Progenitor cell of endocrine pancreas (in vitro differentiated cells): Measurements from ENCODE around the gene SIRT7. TPM values are rescaled to one million over a fixed set of nuclear protein-coding genes. Genes with fewer than 3 reads are reported as not detected.
A peak's percentile ranks its signal among the peaks of the same experiment; 100 is the strongest.

Source experiments
- DNase-seq: peaks from one replicate; pipeline ENCODE4 v3.0.0; 2021; ENCODE audit warnings: low spot score; ENCODE audit not compliant: unreplicated experiment
- H3K27ac Mint-ChIP-seq: 2 replicates; pipeline ENCODE4 v1.8.0; 2021; ENCODE audit warnings: mild to moderate bottlenecking, moderate library complexity, mixed read lengths
- H3K27me3 Mint-ChIP-seq: 2 replicates; pipeline ENCODE4 v1.8.0; 2021; ENCODE audit warnings: mixed read lengths
- H3K36me3 Mint-ChIP-seq: 2 replicates; pipeline ENCODE4 v1.8.0; 2022; ENCODE audit warnings: mixed read lengths; ENCODE audit not compliant: insufficient read depth
- H3K4me1 Mint-ChIP-seq: 2 replicates; pipeline ENCODE4 v1.8.0; 2021; ENCODE audit warnings: low read depth, mixed read lengths
- H3K4me3 Mint-ChIP-seq: 2 replicates; pipeline ENCODE4 v1.8.0; 2021; ENCODE audit warnings: low read depth, mild to moderate bottlenecking, moderate library complexity, mixed read lengths
- H3K9me3 Mint-ChIP-seq: 2 replicates; pipeline ENCODE4 v1.8.0; 2021; ENCODE audit warnings: low read depth, mixed read lengths
- CTCF ChIP-seq: fragments of 200-600 bp; sonication (generic); IDR thresholded peaks from one replicate; pipeline ENCODE4 v1.5.0; 2021; ENCODE audit warnings: antibody characterized with exemption, mild to moderate bottlenecking; ENCODE audit not compliant: unreplicated experiment
- total RNA-seq: library from RNA; stranded (reverse); gene quantifications from 2 replicates; pipeline ENCODE4 v1.2.1, GENCODE V29; 2021

The SIRT7 gene
- total RNA-seq, 1 donor from 2014 or later, result 34.0 TPM

GRCh38 chr17:81909966-81910839 is 7.8 kb downstream of the SIRT7 start:
- no peak for TF ChIP-seq CTCF
- H3K4me1 Mint-ChIP-seq, result peaks cover 10% of the 10 kb centered on the region
- no peaks in the 10 kb centered on the region for H3K9me3 Mint-ChIP-seq
- DNase-seq, result peak; percentile 45
- H3K36me3 Mint-ChIP-seq, result peaks cover 10% of the 10 kb centered on the region
- H3K27ac Mint-ChIP-seq, result peak overlapping the region; percentile 97
- H3K27me3 Mint-ChIP-seq, result no peaks in the 10 kb centered on the region
- peak overlapping the region; percentile 92 for H3K4me3 Mint-ChIP-seq

GRCh38 chr17:81909231-81909630 is 8.7 kb downstream of the SIRT7 start:
- Mint-ChIP-seq H3K27me3 (no peaks in the 10 kb centered on the region), H3K4me3 (peak overlapping the region; percentile 92), H3K27ac (peak overlapping the region; percentile 45)

GRCh38 chr17:81908793-81909192 is 9.2 kb downstream of the SIRT7 start:
- H3K36me3 Mint-ChIP-seq, result peaks cover 10% of the 10 kb centered on the region

More at GRCh38 chr17:81909231-81909630, 8.7 kb downstream of the SIRT7 start:
- Mint-ChIP-seq H3K9me3 (no peaks in the 10 kb centered on the region), H3K4me1 (peaks cover 10% of the 10 kb centered on the region), H3K36me3 (peaks cover 9% of the 10 kb centered on the region)
- no peak for TF ChIP-seq CTCF
- no peak for DNase-seq

GRCh38 chr17:81907219-81908145 is 10.5 kb downstream of the SIRT7 start:
- Mint-ChIP-seq H3K4me3 (no peak overlapping the region), H3K36me3 (peaks cover 2% of the 10 kb centered on the region), H3K27me3 (no peaks in the 10 kb centered on the region), H3K27ac (no peak overlapping the region), H3K9me3 (no peaks in the 10 kb centered on the region), H3K4me1 (peaks cover 10% of the 10 kb centered on the region)
- no peak for TF ChIP-seq CTCF
- no peak for DNase-seq

More at GRCh38 chr17:81908793-81909192, 9.2 kb downstream of the SIRT7 start:
- TF ChIP-seq CTCF, result no peak
- Mint-ChIP-seq H3K27ac (no peak overlapping the region), H3K27me3 (no peaks in the 10 kb centered on the region), H3K9me3 (no peaks in the 10 kb centered on the region), H3K4me1 (peaks cover 10% of the 10 kb centered on the region), H3K4me3 (no peak overlapping the region)
- DNase-seq, result no peak
